Measurements from ENCODE around the gene CMC4. TPM values are rescaled to one million over a fixed set of nuclear protein-coding genes. Genes with fewer than 3 reads are reported as not detected.

The CMC4 gene
- total RNA-seq, 1 donor from 2014 or later, result 1.8 TPM

DNA sequence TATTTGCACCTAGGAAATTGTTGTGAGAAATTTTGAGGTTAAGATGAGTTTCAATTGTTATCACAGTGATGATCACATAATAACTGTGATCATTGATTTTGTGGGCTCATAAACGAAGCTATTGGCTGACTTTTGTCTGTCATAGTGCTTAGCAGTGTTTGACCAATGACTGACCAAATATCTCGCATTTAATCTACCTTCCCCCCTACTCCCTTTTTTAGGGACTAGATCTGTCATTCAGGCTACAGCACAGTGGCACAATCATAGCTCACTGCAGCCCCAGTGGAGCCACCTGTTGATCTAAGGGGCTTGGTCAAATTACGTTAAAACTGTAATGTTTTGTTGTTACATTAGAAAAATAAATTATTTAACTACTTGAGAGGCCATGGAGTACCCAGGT is 42.8 kb downstream of the CMC4 start:
- H3K27ac Mint-ChIP-seq (ENCODE audit: unreplicated experiment), result peak overlapping the region; percentile 96
- H3K4me1 Mint-ChIP-seq (ENCODE audit: low read depth, unreplicated experiment), result peaks cover 5% of the 10 kb centered on the region
- no peaks in the 10 kb centered on the region for H3K36me3 Mint-ChIP-seq (ENCODE audit: unreplicated experiment)
- H3K27me3 Mint-ChIP-seq (ENCODE audit: unreplicated experiment), result peaks cover 4% of the 10 kb centered on the region
- DNase-seq, result no peak
- no peak for TF ChIP-seq CTCF (IDR thresholded peaks at IDR 0.05; ENCODE audit: partially characterized antibody, unreplicated experiment)
- H3K9me3 Mint-ChIP-seq (ENCODE audit: unreplicated experiment), result no peaks in the 10 kb centered on the region
- H3K4me3 Mint-ChIP-seq (ENCODE audit: unreplicated experiment), result peak overlapping the region; percentile 86

GRCh38 chrX:155027509-155028066 is 43.3 kb downstream of the CMC4 start:
- no peak for TF ChIP-seq CTCF (IDR thresholded peaks at IDR 0.05; ENCODE audit: partially characterized antibody, unreplicated experiment)
- DNase-seq, result no peak
- H3K9me3 Mint-ChIP-seq (ENCODE audit: unreplicated experiment), result no peaks in the 10 kb centered on the region
- peaks cover 4% of the 10 kb centered on the region for H3K27me3 Mint-ChIP-seq (ENCODE audit: unreplicated experiment)
- no peaks in the 10 kb centered on the region for H3K36me3 Mint-ChIP-seq (ENCODE audit: unreplicated experiment)
- peak overlapping the region; percentile 86 for H3K4me3 Mint-ChIP-seq (ENCODE audit: unreplicated experiment)
- H3K27ac Mint-ChIP-seq (ENCODE audit: unreplicated experiment), result peak overlapping the region; percentile 96
- H3K4me1 Mint-ChIP-seq (ENCODE audit: low read depth, unreplicated experiment), result peaks cover 5% of the 10 kb centered on the region

DNA sequence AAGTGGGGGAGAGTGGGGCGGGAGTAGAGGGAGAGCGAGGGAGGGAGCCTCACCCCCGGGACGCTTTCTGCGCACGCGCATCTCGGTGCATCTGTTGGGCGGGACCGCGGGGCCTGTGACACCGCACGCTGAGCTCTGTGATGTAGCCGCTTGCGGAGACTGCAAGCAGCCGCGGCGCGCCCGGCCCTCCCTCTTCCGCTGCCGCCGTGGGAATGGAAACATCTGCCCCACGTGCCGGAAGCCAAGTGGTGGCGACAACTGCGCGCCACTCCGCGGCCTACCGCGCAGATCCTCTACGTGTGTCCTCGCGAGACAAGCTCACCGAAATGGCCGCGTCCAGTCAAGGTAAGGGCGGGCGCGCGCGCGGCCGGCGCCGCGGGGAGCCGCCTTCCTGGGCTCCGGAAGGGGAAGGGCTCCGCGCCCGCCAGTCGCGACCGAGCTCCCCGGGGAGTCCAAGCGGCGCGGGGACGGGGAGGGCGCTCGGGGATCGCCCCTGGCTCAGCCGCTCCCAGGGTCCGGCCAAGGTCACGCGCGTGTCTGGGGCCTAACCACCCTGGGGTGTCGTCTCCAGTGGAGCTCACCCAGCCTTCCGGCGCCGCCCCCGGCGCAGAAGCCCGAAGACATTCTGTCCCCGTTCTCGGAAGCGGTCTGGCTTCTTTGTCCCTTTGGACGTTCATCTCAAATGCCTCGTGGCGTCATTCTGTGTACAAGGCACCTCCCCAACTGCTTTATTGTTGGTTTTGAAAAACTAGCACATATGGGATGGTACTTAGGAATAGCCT is 44.0 kb downstream of the CMC4 start, which contains the start of gene FUNDC2:
TSS of gene FUNDC2 (plus strand) at position 118 of the 782 bp plus-strand sequence. CDS start at position 213, 95 bp downstream.
- DNase-seq, result peak; percentile 89
- Mint-ChIP-seq H3K9me3 (ENCODE audit: unreplicated experiment) (no peaks in the 10 kb centered on the region), H3K4me1 (ENCODE audit: low read depth, unreplicated experiment) (peaks cover 5% of the 10 kb centered on the region), H3K36me3 (ENCODE audit: unreplicated experiment) (no peaks in the 10 kb centered on the region), H3K27ac (ENCODE audit: unreplicated experiment) (peak within 1 kb of the TSS; percentile 96), H3K4me3 (ENCODE audit: unreplicated experiment) (peak within 1 kb of the TSS; percentile 86), H3K27me3 (ENCODE audit: unreplicated experiment) (peaks cover 4% of the 10 kb centered on the region)
- TF ChIP-seq CTCF (IDR thresholded peaks at IDR 0.05; ENCODE audit: partially characterized antibody, unreplicated experiment), result no peak

DNA sequence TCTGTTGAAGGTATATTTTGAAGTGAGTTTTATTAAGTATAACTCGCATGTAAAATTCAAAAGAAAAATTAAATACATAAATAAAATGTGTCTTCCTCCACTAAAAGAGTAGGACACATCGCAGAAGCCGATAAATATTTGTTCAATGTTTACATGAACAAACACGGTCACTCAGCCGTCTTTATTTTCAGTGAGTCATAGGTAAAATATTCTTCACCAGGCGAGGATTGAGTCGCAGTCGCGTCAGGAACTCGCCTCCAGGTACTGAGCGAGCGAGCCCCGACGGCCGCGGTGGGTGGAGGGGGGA is 44.6 kb downstream of the CMC4 start:
- peak overlapping the region; percentile 92 for H3K27ac Mint-ChIP-seq (ENCODE audit: unreplicated experiment)

More for the DNA sequence above, 44.6 kb downstream of the CMC4 start:
- H3K4me3 Mint-ChIP-seq (ENCODE audit: unreplicated experiment), result peak overlapping the region; percentile 85
- no peak for DNase-seq
- H3K9me3 Mint-ChIP-seq (ENCODE audit: unreplicated experiment), result no peaks in the 10 kb centered on the region
- peaks cover 5% of the 10 kb centered on the region for H3K4me1 Mint-ChIP-seq (ENCODE audit: low read depth, unreplicated experiment)
- no peaks in the 10 kb centered on the region for H3K36me3 Mint-ChIP-seq (ENCODE audit: unreplicated experiment)
- H3K27me3 Mint-ChIP-seq (ENCODE audit: unreplicated experiment), result peaks cover 4% of the 10 kb centered on the region
- TF ChIP-seq CTCF (IDR thresholded peaks at IDR 0.05; ENCODE audit: partially characterized antibody, unreplicated experiment), result no peak

All from glutamatergic neuron (in vitro differentiated cells).